GM21529 (cell line): ENCODE measurements around the gene DPH3.

Experiments used
- ATAC-seq: cut with Tn5 transposase; IDR thresholded peaks from one replicate; pipeline ENCODE4 v1.9.1; 2021; ENCODE audit not compliant: unreplicated experiment

DPH3 gene

DNA sequence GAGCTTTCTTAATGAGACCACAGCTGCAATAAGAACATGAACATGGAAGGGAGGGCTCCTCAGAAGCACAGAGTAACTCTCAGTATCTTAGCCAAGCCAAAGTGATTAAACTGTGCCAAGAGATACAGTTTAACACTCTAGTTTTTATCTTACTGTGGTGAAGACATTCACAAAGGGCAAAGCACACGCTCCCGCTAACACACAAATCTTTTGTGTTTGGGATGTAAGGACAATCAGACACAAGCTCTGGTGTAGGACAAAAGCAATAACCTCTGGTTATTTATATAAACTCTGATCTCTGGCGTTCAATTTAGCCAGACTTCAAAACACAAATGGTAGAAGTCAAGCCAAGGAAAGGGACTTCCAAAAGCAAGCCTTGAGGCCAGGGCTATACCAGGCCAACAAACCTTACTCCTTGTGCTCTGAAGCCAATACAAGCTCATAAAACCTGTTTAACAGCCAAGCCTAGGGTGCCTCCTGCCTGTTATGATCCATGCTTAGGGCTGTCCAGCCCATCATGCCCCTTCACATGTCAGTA lies 27.8 kb downstream of the DPH3 start:
- no peak for ATAC-seq

DNA sequence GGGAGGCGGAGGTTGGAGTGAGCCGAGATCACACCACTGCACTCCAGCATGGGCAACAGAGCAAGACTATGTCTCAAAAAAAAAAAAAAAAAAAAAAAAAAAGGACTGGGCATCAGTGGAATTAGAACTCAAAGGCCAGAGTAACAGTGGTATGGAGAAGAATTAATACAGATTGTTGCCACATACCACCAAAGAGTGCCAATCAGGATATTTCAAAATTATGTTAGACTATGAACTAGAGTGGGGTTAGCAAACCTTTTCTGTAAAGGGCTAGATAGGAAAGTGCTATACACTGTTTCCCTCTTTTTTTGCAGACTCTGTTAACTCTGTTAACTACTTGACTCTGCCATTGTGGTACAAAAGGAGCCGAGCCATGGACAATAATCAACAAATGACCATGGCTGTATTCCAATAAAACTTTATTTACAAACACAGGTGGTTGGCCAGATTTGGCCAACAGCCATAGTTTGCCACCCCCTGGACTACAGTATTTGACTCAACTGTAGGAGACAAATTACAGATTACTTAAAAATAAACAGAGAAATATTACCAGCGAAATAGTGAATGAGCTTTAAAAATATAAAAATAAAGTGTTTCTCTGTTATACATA lies 28.6 kb downstream of the DPH3 start:
- ATAC-seq: no peak

DNA sequence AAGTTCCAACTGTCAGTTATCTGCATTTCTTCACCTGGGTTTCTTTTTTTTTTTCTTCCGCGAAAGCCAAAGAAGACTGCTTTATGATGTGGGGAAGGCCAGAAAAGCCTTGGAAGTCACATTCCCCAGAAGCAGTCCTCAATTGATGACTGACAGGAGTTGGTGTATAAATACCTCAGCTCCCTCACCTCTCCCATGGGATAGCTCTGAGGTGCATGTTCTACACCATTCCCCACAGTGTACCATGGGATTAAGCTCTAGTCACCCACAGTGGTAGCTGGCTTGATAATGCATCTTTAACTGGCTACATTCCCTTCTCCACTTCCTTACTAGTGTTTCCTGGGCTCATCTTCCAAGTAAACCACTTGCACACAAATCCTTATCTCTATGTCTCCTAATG lies 30.5 kb downstream of the DPH3 start:
- no peak for ATAC-seq

DNA sequence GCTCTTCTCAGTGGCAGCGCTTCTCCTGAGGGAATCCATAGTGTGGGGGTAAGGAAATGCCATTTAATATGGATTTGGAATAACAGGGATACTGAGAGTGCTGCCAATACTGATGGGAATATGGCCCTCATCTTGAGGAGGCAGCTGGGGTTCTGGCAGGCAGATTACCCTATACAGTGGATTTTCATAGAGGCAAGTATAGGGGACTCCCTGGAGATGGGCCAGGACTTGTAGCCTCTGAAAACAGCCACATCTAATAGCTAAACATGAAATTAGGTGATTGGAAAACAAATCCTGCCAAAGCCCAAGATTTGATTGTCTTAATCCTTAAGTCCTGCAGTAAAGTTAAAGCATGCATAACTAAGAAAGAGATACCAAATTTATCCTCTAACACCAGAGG lies 30.9 kb downstream of the DPH3 start:
- ATAC-seq: no peak

DNA sequence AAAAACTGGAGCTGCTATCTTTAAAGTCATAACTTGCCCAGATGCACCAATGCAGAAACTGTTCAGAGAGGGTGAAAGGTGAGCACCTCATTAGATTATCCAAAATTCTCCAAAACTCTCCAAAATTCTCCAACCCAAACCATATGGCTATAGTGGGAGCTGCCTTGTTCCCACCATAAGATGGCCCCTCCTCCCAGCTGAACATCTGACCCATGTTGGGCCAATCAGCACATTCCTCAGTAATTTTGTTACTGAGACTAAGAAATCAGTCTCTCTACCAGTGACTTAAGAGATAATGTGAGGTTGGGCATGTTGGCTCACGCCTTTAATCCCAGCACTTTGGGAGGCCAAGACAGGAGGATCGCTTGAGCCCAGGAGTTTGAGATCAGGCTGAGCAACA lies 32.8 kb downstream of the DPH3 start:
- no peak for ATAC-seq

DNA sequence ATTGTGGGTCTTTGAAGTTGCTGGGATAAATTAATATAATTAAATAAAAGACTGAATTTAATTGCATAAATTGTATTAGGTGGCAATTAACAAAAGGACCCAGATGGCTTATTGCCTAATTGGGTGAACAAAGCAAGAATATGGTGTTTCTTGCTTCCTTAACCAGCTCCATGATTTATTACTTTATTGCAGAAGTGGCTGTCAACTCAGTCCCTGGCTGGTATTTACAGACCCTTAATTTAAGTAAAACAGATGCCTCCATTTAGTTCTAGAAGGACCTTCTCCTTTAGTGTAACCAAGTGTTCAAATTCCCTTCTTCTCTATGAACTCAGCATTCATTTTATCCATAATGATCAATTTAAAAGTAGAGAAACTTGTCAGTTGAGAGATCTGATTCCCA lies 35.1 kb downstream of the DPH3 start:
- no peak for ATAC-seq

DNA sequence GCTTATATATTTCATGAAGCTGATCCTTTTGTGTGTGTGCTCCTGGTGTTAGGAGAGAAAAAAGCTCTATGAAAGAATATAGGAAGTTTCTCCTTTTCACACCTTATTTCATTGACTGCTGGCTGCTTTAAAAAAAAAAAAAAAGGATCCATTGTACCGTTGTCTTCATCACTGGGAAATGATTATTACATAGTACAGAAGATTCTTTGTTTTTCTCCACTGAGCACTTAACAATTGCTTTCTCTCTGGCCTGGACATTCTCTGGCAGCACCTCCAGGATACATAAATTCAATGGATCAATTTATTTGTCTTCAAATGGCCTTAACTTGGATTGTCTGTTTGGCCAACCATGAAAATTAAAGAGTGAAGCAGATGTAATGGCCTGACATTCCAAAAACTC lies 37.2 kb downstream of the DPH3 start:
- no peak for ATAC-seq

DNA sequence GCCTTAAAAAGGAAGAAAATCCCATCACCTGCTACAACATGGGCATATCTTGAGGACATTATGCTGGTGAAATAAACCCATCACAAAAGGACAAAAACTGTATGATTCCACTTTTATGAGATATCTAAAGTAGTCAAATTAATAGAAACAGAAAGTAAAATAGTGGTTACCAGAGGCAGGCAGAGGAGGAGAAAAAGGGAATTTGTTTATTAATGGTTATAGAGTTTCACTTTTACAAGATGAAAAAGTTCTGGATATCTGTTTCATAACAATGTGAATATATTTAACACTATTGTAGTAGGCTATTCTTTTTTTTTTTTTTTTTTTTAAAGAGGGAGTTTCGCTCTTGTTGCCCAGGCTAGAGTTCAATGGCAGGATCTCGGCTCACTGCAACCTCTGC lies 40.4 kb downstream of the DPH3 start:
- ATAC-seq: no peak

DNA sequence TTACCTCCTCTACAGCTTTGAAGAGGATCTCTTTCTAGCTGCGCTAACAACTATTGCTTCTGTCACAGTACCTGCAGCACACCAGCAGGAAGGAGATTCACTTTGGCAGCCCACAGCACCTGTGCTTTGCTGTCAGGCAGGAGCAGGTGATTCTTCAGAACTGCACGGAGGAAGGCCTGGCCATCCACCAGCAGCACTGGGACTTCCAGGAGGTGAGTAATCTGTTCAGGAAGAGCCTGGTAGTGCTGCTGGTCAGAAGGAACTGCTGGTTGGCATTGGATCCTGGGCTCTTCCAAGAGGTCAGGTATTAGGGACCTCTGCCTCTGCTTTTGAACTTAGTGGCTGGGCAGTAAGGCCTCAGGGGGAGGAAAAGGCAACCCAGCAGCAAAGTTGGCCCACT lies 42.2 kb downstream of the DPH3 start:
- ATAC-seq: no peak

DNA sequence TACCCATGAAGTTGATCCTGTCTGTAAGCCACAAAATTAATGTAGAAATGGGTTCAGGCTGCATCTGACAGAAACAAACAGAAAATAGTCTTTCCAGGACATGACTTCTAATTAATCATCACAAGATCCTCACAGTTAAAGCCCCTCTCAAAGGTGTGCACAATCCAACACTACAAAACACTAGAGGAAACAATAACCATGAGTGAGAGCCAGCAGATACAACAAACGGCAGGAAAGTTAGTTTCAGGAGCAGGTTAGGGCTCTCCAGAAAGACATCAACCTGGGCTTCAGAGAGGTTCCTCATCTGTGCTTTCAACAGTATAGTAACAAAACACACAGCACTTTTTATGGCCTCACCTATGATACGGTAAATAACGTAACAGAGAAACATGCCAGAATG lies 42.8 kb downstream of the DPH3 start:
- ATAC-seq: no peak

DNA sequence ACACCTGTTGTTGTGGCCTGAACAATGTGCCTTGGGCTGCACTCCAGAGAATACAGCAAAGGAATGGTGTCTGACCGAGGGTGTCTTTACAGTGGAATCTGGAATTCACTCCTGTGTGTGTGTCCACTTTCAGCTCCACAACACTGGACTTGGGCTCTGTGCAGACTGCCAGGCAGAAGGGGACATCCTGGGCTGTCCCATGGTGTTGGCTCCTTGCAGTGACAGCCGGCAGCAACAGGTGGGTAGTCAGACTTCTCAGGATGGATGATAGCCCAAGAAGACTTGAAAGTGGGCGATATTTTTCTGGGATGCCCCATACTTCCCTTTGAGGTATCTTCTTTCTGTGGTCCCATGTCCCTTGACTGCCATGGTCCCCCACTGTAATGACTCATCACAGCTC lies 45.0 kb downstream of the DPH3 start:
- ATAC-seq: no peak

DNA sequence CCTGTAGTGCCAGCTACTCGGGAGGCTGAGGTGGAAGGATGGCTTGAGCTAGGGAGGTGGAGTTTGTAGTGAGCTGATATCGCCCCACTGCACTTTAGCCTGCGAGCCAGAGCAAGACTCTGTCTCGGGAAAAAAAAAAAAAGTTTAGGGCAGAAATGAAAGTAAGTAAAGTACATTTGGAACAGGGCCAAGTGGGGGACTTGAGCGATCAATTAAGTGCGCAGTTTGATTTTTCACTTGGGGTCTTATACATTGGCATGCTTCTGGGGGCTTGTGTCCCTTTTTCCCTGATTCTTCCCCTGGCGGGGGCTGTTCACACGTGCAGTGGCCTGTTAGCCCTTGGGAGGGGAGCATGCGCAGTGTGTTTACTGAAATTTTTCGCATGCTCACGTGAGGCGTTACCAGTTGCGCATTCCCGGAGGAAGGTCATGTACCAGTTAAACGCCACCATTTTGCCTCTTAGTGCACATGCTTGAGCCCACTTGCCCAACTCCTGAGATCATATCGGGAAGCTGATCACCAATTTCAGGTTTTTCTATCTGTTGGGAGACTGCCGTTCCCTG lies 48.3 kb downstream of the DPH3 start:
- ATAC-seq: no peak

DNA sequence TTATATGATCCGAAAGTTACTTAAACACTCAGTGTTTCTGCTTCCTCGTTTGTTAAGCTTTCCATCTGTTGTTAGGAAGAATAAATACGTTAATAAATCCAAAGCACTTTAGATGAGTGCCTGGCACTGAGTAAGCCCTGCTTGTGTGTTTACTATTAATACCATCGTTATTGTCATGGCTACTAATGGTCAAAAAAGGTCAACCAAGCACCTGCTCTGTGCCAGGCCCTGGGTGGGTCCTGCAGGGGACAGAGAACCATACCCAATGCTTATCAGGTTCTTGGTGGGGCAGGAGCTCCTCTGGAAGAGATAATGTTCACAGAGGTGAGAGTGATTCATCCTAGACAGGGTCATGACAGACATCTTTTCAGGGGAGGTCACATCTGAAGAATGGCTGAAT lies 50.4 kb downstream of the DPH3 start:
- no peak for ATAC-seq

DNA sequence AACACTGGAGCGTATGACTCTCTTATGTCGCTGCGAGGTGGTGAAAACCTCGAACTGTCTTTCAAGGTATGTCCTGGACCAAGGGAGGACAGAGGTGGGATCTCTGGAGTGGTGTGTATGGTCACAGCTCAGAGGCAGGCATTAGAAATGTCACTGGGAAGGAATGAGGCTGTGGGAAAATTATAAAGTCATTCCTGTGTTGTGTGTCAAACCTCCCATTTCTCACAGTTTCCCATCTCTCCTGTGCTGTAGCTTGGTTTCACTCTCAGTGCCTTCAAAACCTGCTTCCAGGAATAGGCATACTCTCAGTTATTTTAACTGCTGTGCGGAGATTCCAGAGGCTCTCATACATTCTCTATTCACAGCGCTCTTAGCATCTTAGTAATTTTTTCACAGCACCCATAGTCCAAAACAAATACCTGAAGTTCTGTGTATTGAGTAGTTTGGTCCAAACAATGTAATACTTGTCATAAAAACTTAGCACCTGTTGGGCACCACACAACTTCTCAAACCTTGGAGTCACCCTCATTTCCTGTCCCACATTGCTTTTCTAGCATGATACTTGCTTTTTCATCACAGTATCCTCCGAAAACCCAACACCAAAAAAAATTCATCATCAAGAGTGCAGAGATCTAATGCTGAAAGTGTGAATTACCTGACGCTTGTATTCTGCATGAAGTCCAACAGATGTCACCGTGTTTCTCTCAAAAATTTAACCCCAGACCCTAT lies 53.4 kb downstream of the DPH3 start:
- ATAC-seq: no peak
